ENCODE results near the gene FUT8.

FUT8 gene

GRCh38 chr14:65403231-65403630 is 9.3 kb upstream of the FUT8 start:
- TF ChIP-seq CTCF (IDR thresholded peaks at IDR 0.05; ENCODE audit: low read depth, low read length) = no peak
- no peak overlapping the region for H3K4me3 ChIP-seq (ENCODE audit: low read depth, low read length)

DNA sequence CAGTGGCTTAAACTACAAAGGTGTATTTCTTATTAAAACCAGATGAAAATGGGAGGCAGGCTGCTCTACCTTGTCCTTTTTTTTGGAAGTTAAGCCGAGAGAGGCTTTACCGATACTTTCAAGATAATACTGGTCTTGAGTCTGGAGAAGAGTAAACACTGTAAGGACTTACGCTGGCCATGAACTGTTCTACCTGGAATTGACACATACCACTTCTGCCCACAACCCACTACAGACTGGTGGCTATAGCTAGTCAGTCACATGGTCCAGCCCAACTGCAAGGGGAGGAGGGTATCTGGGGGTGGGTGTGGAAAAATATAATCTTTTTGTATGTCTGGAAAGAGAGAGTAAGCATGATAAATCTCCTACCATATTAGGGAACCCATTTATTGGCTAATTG is 4.4 kb upstream of the FUT8 start:
- TF ChIP-seq CTCF (IDR thresholded peaks at IDR 0.05; ENCODE audit: low read depth, low read length) = no peak
- H3K4me3 ChIP-seq (ENCODE audit: low read depth, low read length) = no peak overlapping the region

DNA sequence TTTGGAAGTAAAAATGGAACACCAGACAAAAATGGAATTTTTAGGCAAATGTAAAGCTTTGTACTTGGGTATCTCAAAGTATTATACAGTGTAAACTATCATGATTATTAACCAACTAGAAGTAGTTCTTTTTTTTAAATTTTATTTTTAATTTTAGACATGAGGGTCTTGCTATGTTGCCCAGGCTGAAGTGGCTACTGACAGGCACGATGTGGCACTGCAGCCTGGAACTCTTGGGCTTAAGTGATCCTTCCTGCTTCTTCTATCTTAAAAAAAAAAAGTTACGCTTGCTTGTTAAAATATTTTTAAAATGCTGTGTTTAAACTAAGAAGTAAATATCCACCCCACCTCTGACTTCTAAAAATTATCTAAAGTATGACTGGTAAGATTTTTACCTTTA is 1.9 kb upstream of the FUT8 start:
- H3K4me3 ChIP-seq (ENCODE audit: low read depth, low read length) = no peak overlapping the region
- no peak for TF ChIP-seq CTCF (IDR thresholded peaks at IDR 0.05; ENCODE audit: low read depth, low read length)

DNA sequence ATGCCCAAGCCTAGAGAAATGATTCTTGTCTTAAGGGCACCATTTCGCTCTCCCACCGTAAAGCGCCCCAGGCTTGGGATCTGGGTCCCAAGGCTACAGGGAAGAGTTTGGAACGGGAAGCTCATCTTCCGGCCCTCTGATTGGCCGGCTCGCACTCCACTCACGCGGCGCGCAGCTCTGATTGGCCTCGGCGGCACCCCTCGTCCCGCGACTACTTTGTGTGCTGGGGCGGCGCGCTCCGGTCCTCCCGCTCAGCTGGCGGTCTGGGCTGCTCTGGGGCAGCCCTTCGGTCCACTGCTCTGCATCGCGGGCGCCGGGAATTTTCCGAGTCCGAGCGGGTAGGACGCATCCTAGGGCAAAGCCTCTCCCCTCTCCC is 886 bp upstream of the FUT8 start:
- H3K4me3 ChIP-seq (ENCODE audit: low read depth, low read length) = peak overlapping the region; percentile 93
- no peak for TF ChIP-seq CTCF (IDR thresholded peaks at IDR 0.05; ENCODE audit: low read depth, low read length)

GRCh38 chr14:65412856-65413738 is 567 bp downstream of the FUT8 start:
- no peak for TF ChIP-seq CTCF (IDR thresholded peaks at IDR 0.05; ENCODE audit: low read depth, low read length)
- H3K4me3 ChIP-seq (ENCODE audit: low read depth, low read length) = peak overlapping the region; percentile 93

- peak overlapping the region; percentile 93 for H3K4me3 ChIP-seq (ENCODE audit: low read depth, low read length)
- TF ChIP-seq CTCF (IDR thresholded peaks at IDR 0.05; ENCODE audit: low read depth, low read length) = no peak
Measured at GRCh38 chr14:65413739-65414045, 1.2 kb downstream of the FUT8 start.

DNA sequence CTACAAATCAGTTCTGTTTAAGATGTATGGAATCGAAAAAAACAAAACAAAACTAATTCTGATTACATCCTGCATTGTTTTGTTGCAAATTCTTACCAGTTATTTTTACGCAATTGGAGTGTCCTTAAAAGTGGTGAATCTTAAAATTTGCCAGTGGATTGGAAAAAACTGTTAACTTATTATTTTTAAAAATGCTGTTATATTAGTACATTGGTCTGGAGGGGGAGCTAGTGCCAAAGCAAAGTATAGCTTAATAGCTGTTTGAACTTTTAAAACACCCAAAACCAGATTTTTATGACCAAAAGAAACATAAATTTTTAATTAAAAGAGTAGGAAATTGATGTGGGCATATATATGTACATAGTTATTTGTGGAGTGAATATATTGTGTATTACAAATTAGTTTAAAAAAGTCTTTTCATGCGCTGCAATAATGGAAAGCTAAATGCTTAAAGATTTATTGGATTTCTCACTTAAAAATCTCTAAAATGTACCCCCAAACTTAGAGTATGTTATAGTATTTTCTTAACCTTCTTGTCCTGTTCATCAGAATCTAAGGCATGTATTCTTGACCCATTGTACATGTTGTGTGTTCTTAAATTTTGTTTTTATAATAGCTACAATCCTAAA is 2.5 kb downstream of the FUT8 start:
- H3K4me3 ChIP-seq (ENCODE audit: low read depth, low read length) = no peak overlapping the region
- peak; percentile 40; the same call in 1 of the 2 replicates for TF ChIP-seq CTCF (IDR thresholded peaks at IDR 0.05; ENCODE audit: low read depth, low read length)

All from WI38 (cell line).